Neural crest cell (in vitro differentiated cells): Measurements from ENCODE around the gene IL22RA1. TPM values are rescaled to one million over a fixed set of nuclear protein-coding genes. Genes with fewer than 3 reads are reported as not detected.

Experiments used
- DNase-seq: peaks from one replicate; pipeline ENCODE4 v3.0.0; 2021; ENCODE audit warnings: low read depth, mixed read lengths, low spot score
- H3K27ac Mint-ChIP-seq: one replicate; pipeline ENCODE4 v1.8.0; 2021; ENCODE audit warnings: mild to moderate bottlenecking, mixed read lengths; ENCODE audit not compliant: unreplicated experiment
- H3K27me3 Mint-ChIP-seq: 2 replicates; pipeline ENCODE4 v1.8.0; 2021; ENCODE audit warnings: low read depth, mild to moderate bottlenecking, mixed read lengths
- H3K36me3 Mint-ChIP-seq: 2 replicates; pipeline ENCODE4 v1.8.0; 2021; ENCODE audit warnings: low read depth, mild to moderate bottlenecking, mixed read lengths
- H3K4me1 Mint-ChIP-seq: 2 replicates; pipeline ENCODE4 v1.8.0; 2021; ENCODE audit warnings: mixed read lengths
- H3K4me3 Mint-ChIP-seq: one replicate; pipeline ENCODE4 v1.8.0; 2021; ENCODE audit warnings: mild to moderate bottlenecking, mixed read lengths
- H3K9me3 Mint-ChIP-seq: 2 replicates; pipeline ENCODE4 v1.8.0; 2021; ENCODE audit warnings: mixed read lengths
- CTCF ChIP-seq: fragments of 200-600 bp; sonication (generic); conservative IDR thresholded peaks from 2 replicates; pipeline ENCODE4 v1.5.0; 2021; ENCODE audit warnings: antibody characterized with exemption, mild to moderate bottlenecking
- long read RNA-seq: library from polyadenylated mRNA; unstranded; transcript quantifications from one replicate; pipeline ENCODE4 v2.0.0, GENCODE V29; 2020
- total RNA-seq: library from RNA; stranded (reverse); gene quantifications from 2 replicates; pipeline ENCODE4 v1.2.1, GENCODE V29; 2021

Gene IL22RA1
- total RNA-seq: not detected in 2 replicates
- long read RNA-seq: 0 reads

DNA sequence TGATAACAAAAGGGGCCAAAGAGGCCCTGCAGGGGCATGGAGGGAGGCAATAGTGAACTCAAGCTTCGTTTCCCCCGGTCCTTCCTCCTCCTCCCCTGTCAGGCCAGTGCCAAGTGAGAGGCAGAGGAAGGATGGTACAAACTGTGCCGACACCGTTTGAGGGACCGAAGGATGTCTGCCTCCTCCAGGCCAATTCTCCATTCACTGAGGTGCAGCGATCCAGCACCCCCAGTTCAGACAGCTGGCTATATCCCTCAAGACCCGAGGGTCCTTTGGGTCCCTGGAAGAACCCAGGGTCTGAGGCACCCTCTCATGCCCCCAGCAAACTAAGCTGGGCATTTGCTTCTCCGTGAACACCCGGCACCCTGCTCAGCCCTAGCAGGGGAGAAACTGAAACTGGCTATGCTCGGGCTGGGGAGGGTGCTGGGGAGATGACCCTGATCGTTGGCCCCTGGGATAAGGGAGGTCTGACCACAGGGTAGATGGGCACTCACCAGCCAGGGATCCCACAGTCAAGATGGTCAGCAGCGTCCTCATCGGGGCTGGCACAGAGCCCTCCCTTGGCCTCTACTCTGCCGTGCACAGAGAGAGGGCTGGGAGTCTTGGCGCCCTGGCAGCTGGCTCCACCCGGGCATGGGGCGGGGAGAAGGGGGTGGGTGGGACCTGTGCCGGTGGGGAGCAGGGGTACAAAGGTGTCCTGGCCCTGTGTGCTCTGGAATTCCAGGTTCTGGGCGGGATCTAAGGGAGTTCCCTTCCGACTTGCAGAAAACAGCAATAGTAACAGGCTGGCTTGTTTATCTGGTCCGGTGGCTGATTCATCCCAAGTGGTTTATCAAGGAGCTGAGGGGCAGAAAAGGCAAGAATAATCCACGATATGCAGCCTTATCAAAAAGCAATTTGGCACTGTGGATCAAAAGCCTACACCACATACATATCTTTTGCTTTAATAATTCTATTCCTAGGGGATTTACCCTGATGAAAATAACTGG, at the start of gene IL22RA1:
TSS of gene IL22RA1 (minus strand) at position 595 of the 989 bp plus-strand sequence. CDS start at position 537, 58 bp downstream.
- Mint-ChIP-seq H3K27me3 (peaks cover 16% of the 10 kb centered on the region), H3K36me3 (no peaks in the 10 kb centered on the region), H3K27ac (no peak within 1 kb of the TSS), H3K9me3 (no peaks in the 10 kb centered on the region), H3K4me1 (no peaks in the 10 kb centered on the region), H3K4me3 (no peak within 1 kb of the TSS)
- no peak for TF ChIP-seq CTCF
- DNase-seq: no peak

GRCh38 chr1:24191860-24192259, 48.9 kb upstream of the IL22RA1 start:
- Mint-ChIP-seq H3K4me3 (no peak overlapping the region), H3K36me3 (no peaks in the 10 kb centered on the region), H3K27me3 (peaks cover 58% of the 10 kb centered on the region), H3K9me3 (no peaks in the 10 kb centered on the region), H3K4me1 (peaks cover 10% of the 10 kb centered on the region), H3K27ac (no peak overlapping the region)
- DNase-seq: no peak
- TF ChIP-seq CTCF: no peak

DNA sequence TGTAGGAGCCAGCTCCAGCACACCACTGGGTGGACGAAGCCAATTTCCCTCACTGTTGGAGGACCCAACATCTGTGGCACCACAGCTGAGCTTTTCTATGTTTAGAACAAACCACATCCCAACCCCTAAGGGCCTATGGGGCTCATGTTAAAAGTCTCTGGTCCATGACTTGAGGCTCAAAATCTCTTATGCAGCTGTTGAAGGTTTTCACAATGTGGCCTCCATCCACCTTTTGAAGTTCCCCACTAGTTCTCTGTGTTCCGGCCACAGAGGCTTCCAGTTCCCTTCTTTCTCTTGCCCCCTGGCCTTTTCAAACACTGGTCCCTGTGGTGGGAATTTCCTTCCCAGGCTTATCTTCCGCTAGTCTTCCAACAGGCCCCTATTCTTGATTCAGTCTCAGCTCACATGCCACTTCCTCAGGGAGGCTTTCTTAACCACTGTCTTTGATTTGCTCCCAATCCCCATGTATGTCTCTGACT, 48.1 kb upstream of the IL22RA1 start:
- no peak overlapping the region for H3K4me3 Mint-ChIP-seq
- no peaks in the 10 kb centered on the region for H3K9me3 Mint-ChIP-seq
- H3K27ac Mint-ChIP-seq: no peak overlapping the region
- no peak for DNase-seq
- H3K27me3 Mint-ChIP-seq: peaks cover 67% of the 10 kb centered on the region
- no peaks in the 10 kb centered on the region for H3K36me3 Mint-ChIP-seq
- H3K4me1 Mint-ChIP-seq: peaks cover 10% of the 10 kb centered on the region
- TF ChIP-seq CTCF: no peak

DNA sequence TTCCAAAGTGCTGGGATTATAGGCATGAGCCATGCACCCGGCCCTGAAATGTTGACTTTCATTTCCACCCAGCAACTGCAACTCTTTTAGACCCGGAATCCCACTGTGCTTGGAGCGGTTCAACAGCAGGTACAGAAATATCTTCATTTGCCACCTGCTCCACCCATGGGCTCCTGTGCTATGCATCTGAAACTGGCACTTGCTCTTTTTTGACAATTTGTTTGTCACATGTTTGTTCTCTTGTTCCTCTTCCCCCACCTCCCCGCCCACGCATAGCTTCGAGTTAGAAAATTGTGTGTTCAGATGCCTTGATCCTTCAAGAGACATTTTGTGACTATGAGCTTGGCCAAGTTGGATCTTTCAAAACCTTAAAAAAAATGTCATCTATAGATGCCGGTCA, 46.6 kb upstream of the IL22RA1 start:
- no peak overlapping the region for H3K27ac Mint-ChIP-seq
- H3K27me3 Mint-ChIP-seq: peaks cover 78% of the 10 kb centered on the region
- TF ChIP-seq CTCF: no peak
- H3K4me3 Mint-ChIP-seq: peak overlapping the region; percentile 31
- no peaks in the 10 kb centered on the region for H3K36me3 Mint-ChIP-seq
- H3K9me3 Mint-ChIP-seq: no peaks in the 10 kb centered on the region
- DNase-seq: no peak
- peaks cover 10% of the 10 kb centered on the region for H3K4me1 Mint-ChIP-seq

DNA sequence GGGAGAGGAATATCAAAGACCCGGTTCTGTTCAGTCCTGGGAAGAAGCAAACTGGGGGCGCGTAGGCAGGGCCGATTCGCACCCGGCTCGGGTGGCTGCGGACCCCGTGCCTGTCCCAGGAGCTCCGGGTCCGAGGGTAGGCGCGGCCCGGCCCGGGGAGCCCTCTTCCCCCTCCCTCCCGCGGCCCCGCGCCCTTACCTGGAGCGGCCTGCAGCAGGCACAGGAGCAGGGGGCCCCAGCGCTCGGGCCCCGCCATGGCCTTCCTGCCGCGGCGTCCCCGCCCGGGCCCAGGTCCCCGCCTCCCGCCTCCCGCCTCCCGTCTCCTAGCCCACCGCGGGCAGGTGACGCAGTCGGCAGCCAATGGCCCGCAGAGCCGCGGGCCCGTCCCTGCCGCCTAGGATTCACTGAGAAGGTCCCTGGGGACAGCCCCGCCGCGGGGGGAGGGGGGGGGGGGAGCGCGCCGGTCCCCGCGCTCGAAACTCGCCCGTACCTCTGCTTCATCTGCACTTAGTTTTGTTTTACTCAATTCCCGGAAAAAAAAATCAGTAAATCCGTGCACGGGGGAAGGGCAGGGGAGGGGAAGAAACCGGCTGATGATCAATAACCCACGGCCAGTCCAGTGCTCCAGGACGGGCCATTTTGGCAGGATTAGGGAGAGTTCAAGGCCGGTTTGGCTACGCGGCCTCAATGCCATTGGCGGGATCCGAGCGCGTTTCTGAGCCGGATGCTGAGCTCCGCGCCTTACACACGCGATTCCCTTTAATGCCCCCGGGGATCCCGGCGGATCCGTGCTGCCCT, 44.3 kb upstream of the IL22RA1 start, which contains the start of gene IFNLR1:
TSS of gene IFNLR1 (minus strand) at position 297 of the 798 bp plus-strand sequence. CDS start at position 256, 41 bp downstream.
- H3K4me3 Mint-ChIP-seq: peak within 1 kb of the TSS; percentile 82
- no peaks in the 10 kb centered on the region for H3K9me3 Mint-ChIP-seq
- H3K27ac Mint-ChIP-seq: no peak within 1 kb of the TSS
- TF ChIP-seq CTCF: no peak
- no peak for DNase-seq
- H3K36me3 Mint-ChIP-seq: no peaks in the 10 kb centered on the region
- peaks cover 5% of the 10 kb centered on the region for H3K4me1 Mint-ChIP-seq
- H3K27me3 Mint-ChIP-seq: peaks cover 75% of the 10 kb centered on the region
